ENCODE measurements around the gene PTCD2. TPM values are rescaled to one million over a fixed set of nuclear protein-coding genes. Genes with fewer than 3 reads are reported as not detected.
A peak's percentile ranks its signal among the peaks of the same experiment; 100 is the strongest.

The PTCD2 gene
- total RNA-seq, 1 experiment from 2014 or later, result 19.3 TPM

- intact Hi-C loops (cut with micrococcal nuclease), result no loop called here
- Histone ChIP-seq H3K27ac (ENCODE audit: low read depth, low read length) (no peak overlapping the region), H3K36me3 (ENCODE audit: control insufficient read depth in 1 of 2, insufficient read depth in 2 of 2, low read length in 2 of 2) (no peaks in the 10 kb centered on the region), H4K20me1 (ENCODE audit: insufficient read depth) (no peaks in the 10 kb centered on the region), H3K4me1 (ENCODE audit: control insufficient read depth in 1 of 2, insufficient read depth in 2 of 2, low read length in 2 of 2) (peaks cover 0 to 10% of the 10 kb centered on the region in 2 experiments; a peak in 2 of 4 replicates), H3K4me2 (ENCODE audit: low read length) (no peak overlapping the region), H3K9me2 (ENCODE audit: insufficient read depth) (no peaks in the 10 kb centered on the region), H2AFZ (ENCODE audit: low read depth, low read length, poor library complexity, severe bottlenecking) (no peak overlapping the region), H3K9me3 (ENCODE audit: control insufficient read depth in 1 of 2, insufficient read depth in 1 of 2, low read depth in 1 of 2, low read length in 2 of 2) (no peaks in the 10 kb centered on the region), H3K27me3 (ENCODE audit: insufficient read depth, low read length) (no peaks in the 10 kb centered on the region), H3K4me3 (replicated peaks in 1 of 2; ENCODE audit: low read depth in 1 of 2, low read length in 2 of 2) (no peak overlapping the region), H3K9ac (ENCODE audit: low read length) (no peak overlapping the region), H3K79me2 (ENCODE audit: insufficient read depth, low read length) (no peaks in the 10 kb centered on the region)
- ATAC-seq, result peak; percentile 53; the same call in 1 of the 2 replicates
- ChIA-PET RAD21 (ENCODE audit: low non-redundant PET in 1 of 2, low total read pairs in 2 of 2, uncharacterized antibody in 2 of 2, unreplicated experiment in 2 of 2) (no interaction called here), CTCF (interaction anchor here (1.5 kb wide), 1 partner anchor 13 kb away, joined by 3 read pairs; no protein-coding TSS in a partner anchor), POLR2A (no interaction called here)
- no TSS peak for BruUV-seq (replicated peaks)
- no peak for DNase-seq (ENCODE audit: low read depth, low spot score)
- TF ChIP-seq FOSL1 (IDR thresholded peaks at IDR 0.05; ENCODE audit: low read depth) (no peak), RAD21 (IDR thresholded peaks at IDR 0.05; ENCODE audit: low read depth) (no peak), POLR2A (IDR thresholded peaks at IDR 0.05; ENCODE audit: borderline replicate concordance, extremely low read depth, insufficient read depth, insufficient read length) (no peak), TCF7L2 (IDR thresholded peaks at IDR 0.05; ENCODE audit: borderline replicate concordance, extremely low read depth, insufficient read depth, insufficient read length) (no peak), EGR1 (IDR thresholded peaks at IDR 0.05; ENCODE audit: low read depth) (no peak), CBX3 (IDR thresholded peaks at IDR 0.05; ENCODE audit: low read depth) (no peak), MAX (IDR thresholded peaks at IDR 0.05) (no peak)
Observed at GRCh38 chr5:72378639-72379289, 58.6 kb downstream of the PTCD2 start.

- no peaks in the 10 kb centered on the region for H3K9me2 ChIP-seq (ENCODE audit: insufficient read depth)
- no peak overlapping the region for H3K9ac ChIP-seq (ENCODE audit: low read length)
- ChIA-PET CTCF (no interaction called here), POLR2A (no interaction called here), RAD21 (ENCODE audit: low non-redundant PET in 1 of 2, low total read pairs in 2 of 2, uncharacterized antibody in 2 of 2, unreplicated experiment in 2 of 2) (no interaction called here)
- intact Hi-C loops (cut with micrococcal nuclease), result no loop called here
- DNase-seq (ENCODE audit: low read depth, low spot score) (no peak), ATAC-seq (no peak)
- H3K9me3 ChIP-seq (ENCODE audit: control insufficient read depth in 1 of 2, insufficient read depth in 1 of 2, low read depth in 1 of 2, low read length in 2 of 2), result no peaks in the 10 kb centered on the region
- no peaks in the 10 kb centered on the region for H4K20me1 ChIP-seq (ENCODE audit: insufficient read depth)
- BruUV-seq (replicated peaks), result no TSS peak
- H3K4me1 ChIP-seq (ENCODE audit: control insufficient read depth in 1 of 2, insufficient read depth in 2 of 2, low read length in 2 of 2), result peaks cover 0 to 10% of the 10 kb centered on the region in 2 experiments; a peak in 2 of 4 replicates
- no peak overlapping the region for H3K27ac ChIP-seq (ENCODE audit: low read depth, low read length)
- TF ChIP-seq JUND (IDR thresholded peaks at IDR 0.05), result no peak
- no peak for TF ChIP-seq SP1 (IDR thresholded peaks at IDR 0.05; ENCODE audit: low read depth)
- TF ChIP-seq REST (IDR thresholded peaks at IDR 0.05; ENCODE audit: low read depth), result no peak
- no peak for TF ChIP-seq RAD21 (IDR thresholded peaks at IDR 0.05; ENCODE audit: low read depth)
- no peak for TF ChIP-seq CEBPB (IDR thresholded peaks at IDR 0.05; ENCODE audit: low read depth)
- TF ChIP-seq TCF7L2 (IDR thresholded peaks at IDR 0.05; ENCODE audit: borderline replicate concordance, extremely low read depth, insufficient read depth, insufficient read length), result no peak
- TF ChIP-seq SRF (IDR thresholded peaks at IDR 0.05; ENCODE audit: low read depth), result no peak
- TF ChIP-seq ELF1 (IDR thresholded peaks at IDR 0.05; ENCODE audit: borderline replicate concordance, low read depth), result no peak
- no peak for TF ChIP-seq EGR1 (IDR thresholded peaks at IDR 0.05; ENCODE audit: low read depth)
- TF ChIP-seq ZNF274 (IDR thresholded peaks at IDR 0.05; ENCODE audit: low read depth, low read length), result no peak
- TF ChIP-seq, protein P1, sequence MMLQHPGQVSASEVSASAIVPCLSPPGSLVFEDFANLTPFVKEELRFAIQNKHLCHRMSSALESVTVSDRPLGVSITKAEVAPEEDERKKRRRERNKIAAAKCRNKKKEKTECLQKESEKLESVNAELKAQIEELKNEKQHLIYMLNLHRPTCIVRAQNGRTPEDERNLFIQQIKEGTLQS (IDR thresholded peaks at IDR 0.05), result no peak
- H3K27me3 ChIP-seq (ENCODE audit: insufficient read depth, low read length), result no peaks in the 10 kb centered on the region
- H3K79me2 ChIP-seq (ENCODE audit: insufficient read depth, low read length), result no peaks in the 10 kb centered on the region
- H3K36me3 ChIP-seq (ENCODE audit: control insufficient read depth in 1 of 2, insufficient read depth in 2 of 2, low read length in 2 of 2), result no peaks in the 10 kb centered on the region
- no peak overlapping the region for H2AFZ ChIP-seq (ENCODE audit: low read depth, low read length, poor library complexity, severe bottlenecking)
- H3K4me3 ChIP-seq (replicated peaks in 1 of 2; ENCODE audit: low read depth in 1 of 2, low read length in 2 of 2), result no peak overlapping the region
- H3K4me2 ChIP-seq (ENCODE audit: low read length), result no peak overlapping the region
Observed at GRCh38 chr5:72379936-72380335, 59.8 kb downstream of the PTCD2 start.

All from HCT116 (cell line).